HG03045 (cell line): ENCODE data around the gene ABCA13.

Source experiments
- ATAC-seq: cut with Tn5 transposase; IDR thresholded peaks from one replicate; pipeline ENCODE4 v1.9.1; 2021; ENCODE audit warnings: mild to moderate bottlenecking, moderate library complexity; ENCODE audit not compliant: unreplicated experiment

Gene ABCA13

DNA sequence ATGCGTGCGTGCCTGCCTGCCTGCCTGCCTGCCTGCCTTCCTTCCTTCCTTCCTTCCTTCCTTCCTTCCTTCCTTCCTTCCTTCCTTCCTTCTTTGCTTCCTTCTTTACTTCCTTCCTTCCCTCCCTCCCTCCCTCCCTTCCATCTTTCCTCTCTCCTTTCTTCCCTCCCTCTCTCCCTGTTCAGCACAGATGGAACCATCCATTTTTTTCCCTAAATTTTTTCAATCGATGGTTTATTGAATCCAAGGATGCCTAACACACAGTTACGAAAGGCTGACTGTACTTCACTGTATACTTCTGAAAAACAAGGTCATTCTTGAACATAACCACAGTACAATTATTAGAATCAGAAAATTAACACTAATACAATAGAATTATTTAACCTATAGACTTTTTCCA, 53.8 kb downstream of the ABCA13 start:
- no peak for ATAC-seq

DNA sequence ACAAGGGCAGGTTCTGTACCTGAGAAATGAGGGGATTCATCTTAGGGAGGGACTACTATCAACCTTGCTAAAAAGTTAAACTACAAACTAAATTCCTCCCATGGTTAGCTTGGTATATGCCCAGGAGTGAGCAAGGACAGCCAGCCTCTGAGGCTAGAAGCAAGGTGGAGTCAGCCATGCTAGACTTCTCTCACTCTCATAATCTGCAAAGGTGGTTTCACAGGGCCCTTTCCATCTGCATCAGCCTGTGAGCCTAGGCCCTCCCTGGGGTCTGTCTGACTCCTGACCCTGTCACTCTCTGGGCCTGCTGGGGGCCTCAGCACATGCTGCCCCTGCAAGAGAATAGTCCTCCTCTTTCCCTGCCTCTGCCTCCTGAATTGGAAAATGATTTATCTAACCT, 66.1 kb downstream of the ABCA13 start:
- no peak for ATAC-seq

DNA sequence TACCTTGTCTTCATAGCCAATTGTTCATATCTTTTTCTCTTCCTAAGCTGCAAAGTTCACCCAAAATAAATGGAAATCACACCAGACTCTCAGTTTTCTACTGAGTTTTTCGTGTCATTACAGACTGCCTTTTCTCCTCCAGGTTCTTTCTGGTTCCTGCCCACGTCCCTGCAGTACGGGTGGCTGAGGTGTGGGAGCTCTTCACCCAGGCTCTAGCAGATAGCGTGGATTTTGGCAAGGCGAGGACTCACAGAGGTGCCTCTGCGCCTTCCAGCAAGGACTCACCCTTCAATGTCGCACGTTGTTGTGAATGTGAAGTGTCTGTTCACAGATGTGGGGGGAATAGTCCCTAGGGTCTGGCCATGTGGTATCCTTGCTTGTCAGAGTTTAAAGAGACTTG, 71.6 kb downstream of the ABCA13 start:
- ATAC-seq, result no peak

DNA sequence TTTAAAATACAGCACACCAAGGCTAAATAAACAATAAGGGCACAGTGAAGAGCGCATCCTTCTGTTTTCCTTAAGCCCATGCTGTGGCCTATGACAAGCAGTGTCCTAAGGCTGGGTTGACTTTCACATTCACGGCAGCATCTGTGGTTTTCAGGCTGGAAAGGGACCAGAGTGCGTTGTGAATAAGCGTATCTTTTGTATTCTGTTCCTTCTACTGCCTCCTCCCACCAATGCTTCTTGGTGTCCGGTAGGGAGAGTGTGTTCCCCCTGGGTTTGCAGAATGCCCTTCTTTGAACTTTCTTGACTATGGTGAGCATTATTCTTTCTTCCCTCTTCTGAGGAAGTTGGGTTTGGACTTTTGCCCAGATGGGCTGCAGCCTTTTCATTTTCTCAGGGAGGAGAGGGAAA, 73.6 kb downstream of the ABCA13 start:
- no peak for ATAC-seq

DNA sequence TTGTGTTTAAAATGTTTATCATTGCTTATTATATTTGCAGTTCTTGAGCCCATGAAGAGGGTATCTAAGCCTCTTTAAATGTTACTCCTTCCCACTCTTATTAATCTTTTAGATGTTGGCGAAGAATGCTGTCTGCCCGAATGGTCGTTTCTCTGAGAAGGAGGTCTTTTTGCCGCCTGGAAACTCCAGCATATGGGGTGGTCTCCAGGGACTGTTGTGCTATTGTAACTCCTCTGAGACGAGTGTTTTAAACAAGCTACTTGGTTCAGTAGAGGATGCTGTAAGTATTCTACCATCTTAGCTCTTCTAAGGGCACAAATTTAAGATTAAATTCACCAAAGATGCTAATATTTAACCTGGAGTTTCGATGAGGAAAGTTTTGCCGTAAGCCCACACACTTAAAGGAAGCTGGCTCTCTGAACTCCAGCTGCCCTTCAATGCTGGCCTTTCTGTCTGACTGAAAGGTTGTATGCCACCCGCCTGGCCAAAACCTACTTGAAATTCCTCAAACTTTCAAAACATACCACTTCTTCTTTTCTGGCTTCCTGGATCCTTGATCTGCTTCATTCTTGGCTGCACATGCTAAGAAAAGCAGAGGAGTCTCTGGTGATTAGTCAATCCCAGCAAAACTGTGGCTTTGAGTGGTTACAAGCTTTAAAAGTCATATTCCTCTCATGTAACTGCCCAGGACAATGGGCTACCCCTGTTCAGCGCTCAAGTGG, 74.7 kb downstream of the ABCA13 start:
- no peak for ATAC-seq

DNA sequence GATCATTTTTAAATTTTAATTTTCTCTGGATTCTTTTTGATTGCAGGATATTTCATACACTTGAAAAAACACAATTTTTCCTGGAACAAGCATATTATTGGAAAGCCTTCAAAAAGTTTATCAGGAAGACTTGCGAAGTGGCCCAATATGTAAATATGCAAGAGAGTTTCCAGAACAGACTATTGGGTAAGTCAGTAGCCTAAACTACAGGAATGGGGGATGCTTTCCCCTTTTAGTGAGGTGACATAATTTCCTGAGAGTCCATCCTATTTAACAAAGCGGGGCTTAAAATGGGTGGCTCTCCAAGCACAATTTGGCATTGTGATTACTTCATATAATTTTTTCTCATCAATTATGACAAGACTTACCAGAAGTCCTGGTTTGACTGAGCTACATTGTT, 77.9 kb downstream of the ABCA13 start:
- ATAC-seq, result no peak

DNA sequence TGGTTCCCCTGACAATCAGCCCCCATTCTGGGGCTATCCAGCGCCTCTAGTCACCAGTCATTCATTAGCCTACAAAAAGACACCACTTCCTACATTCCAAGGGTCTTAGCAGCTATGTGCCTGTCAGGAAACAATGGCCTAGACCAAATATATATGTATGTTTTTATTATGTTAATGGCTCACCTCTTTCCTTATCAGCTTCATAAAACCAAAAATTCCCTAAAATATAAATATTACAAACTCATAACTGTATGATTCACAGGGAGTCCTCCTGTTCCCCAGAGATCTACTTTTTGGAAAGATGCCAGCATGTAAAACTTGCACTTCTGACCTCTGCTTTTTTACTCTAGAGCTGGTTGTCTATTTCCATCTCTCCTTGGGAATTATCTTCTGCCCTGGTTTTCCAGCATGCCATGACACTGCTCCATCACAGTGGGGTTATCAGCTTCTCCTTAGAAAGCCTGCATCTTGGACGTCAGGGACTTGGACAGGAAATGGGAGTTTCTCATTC, 79.2 kb downstream of the ABCA13 start:
- ATAC-seq, result no peak

DNA sequence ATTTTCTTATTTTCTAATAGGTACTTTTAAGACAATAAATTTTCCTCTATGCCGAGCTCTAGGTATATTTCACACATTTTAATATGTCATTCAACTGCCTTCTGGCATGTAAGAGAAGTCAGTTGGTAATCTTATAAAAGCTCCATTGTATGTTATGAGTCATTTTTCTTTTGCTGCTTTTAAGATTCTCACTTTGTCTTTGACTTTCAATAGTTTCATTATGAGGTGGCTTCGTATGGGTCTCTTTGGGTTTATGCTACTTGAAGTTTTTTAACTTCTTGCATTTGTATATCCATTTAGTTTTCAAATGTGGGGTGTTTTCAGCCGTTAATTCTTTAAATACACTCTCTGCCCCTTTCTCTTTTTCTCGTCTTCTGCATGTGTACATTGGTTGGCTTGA, 80.5 kb downstream of the ABCA13 start:
- peak; percentile 88 for ATAC-seq

DNA sequence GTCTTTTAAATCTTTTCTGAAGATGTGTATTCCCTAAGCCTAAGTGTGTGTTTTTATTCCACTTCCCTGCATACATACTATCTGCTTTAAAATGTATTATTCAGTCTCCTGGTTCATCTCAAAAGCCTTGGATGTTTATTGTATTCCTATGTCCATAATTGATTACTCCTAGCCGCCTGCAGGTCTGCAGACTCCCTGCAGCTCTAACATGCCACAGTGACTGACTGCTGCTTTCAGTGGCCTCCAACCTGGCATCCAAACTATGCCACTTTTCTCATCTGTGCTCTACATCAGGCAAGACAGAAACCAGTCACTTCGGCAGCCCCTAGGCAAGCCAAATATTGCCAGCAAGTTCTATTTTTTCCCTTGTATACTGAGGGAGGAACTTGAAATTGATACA, 81.7 kb downstream of the ABCA13 start:
- ATAC-seq, result no peak

DNA sequence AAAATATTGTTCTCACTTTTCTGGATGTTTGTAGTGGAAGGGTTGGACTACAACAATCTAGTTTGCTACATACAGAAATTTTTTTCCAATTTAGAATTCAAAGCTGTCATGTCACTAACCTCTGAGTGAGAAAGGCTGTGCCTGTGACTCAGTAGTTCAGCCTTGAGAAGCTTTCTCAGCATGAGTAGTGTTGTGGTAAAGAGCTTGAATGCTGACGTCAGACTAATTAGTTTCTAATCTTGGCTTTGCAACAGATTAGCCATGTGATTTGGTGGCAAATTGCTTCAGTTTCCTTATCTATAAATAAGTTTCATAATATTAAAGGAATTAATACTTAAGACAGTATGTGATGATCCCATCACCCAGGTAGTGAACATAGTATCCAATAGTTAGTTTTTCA, 83.8 kb downstream of the ABCA13 start:
- peak; percentile 41 for ATAC-seq

DNA sequence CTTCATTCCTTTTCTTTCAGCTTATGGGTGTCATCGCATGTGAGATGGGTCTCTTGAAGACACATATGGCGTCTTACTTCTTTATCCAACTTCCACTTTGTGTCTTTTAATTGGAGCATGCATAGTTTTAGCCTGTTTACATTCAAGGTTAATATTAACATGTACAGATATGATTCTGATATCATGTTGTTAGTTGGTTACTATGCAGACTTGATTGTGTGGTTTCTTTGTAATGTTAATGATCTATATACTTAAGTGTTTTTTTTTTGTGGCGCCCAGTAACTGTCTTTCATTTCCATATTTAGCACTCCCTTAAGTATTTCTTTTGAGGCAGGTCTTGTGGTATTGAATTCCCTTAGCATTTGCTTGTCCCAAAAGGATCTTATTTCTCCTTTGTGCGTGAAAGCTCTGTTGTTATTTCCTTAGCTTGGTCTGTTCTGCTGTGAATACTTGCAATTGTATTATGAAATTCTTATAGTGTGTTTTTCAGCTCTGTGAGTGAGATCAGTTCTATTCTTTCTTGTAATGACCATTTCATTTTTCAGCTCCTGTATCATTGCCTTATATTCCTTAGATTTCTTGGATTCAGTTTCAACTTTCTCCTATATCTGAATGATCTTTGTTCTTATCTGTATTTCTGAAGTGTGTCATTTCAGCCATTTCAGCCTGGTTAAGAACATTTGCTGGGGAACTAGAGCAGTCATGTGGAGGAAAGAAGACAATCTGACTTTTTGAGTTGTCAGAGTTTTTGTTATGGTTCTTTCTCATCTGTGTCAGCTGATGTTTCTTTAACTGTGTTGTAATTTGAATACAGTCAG, 88.4 kb downstream of the ABCA13 start:
- no peak for ATAC-seq

DNA sequence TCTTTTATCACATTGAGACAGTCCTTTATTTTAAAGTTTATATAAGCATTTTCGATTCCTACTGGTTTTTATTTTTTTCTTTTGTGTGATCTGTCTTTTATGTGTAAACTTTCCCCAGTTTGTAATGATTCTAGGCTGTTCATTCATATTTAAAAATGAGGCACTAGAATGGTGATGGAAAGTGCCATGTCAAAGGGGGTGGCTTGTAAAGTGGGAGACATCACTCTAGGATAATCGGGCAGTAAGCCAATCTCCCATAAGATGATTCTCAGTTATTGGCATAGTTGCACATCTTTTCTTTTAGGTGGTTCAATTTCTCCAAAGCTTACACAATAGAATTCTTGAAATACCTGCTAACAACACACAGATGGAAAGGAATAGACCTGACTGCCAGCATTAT, 90.4 kb downstream of the ABCA13 start:
- ATAC-seq, result no peak

DNA sequence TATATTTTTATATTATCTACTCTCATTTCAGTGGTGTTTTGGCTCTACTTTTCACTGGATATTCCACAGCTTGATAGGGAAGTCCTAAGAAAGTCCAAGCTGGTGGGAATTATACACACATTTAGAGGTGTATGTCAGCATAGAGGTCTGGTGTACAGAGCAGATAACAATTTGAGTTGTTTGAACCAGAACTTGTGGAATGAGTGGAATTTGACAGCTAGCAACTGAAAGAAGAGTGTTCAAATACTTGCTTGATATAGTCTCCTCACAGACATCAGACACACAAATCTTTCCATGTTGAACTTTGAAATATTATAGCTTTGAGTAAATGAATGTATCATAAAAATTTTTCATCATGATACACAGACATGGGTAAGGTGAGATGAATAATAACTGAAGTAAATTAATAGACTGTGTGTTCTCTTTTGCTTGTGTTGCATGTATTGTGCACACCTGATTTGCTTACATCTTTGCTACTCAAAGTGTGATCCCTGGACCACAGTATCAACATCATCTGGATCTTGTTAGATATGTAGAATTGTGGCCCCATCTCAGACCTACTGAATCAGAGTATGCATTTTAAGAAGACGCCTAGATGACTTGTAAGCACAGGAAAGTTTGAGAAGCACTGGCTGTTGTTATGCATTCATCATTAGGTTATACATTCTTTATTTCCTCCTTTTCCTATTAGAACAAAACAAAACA, 91.5 kb downstream of the ABCA13 start:
- no peak for ATAC-seq

DNA sequence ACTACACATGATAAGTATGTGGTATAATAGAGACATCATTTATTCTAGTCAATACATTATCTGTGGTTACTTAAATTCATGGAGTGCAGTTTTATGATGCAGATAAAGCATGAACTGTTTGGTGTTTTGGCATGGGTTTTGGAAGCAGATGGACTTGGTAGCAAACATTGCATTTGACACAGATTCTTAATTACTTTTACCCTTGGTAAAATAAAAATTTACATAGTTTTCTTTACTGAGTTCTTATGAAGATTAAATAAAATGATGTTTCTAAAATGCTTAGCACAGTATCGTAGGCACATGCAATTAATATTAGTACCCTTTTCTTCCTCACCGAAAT, 92.0 kb downstream of the ABCA13 start:
- no peak for ATAC-seq

DNA sequence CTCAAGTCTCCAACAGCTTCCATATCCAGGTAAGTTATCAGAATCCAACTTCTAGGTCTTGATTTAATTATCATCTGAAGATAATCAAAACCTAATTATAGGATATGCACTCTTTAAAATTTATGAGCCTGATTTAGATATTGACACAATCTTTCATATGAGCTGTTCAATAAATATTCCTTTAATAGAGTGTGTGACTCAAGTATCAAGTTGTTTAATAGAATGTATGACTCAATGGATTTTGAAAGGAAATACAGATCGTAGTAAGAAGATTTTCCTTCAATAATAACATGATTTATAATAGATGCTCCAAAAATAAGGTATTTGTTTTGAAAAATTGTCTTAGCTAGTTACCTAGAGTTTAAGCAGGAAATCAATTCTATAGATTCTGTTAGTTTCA, 97.8 kb downstream of the ABCA13 start:
- ATAC-seq, result no peak

DNA sequence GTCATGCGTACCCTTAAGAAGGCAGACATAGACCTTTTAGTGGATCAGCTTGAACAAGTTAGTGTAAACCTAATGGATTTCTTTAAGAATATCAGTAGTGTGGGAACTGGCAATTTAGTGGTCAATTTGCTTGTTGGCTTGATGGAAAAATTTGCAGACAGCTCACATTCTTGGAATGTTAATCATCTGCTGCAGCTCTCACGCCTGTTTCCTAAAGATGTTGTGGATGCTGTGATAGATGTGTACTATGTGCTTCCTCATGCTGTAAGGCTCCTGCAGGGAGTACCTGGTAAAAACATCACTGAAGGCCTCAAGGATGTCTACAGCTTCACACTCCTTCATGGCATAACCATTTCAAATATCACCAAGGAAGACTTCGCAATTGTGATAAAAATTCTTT, 103.4 kb downstream of the ABCA13 start:
- no peak for ATAC-seq

DNA sequence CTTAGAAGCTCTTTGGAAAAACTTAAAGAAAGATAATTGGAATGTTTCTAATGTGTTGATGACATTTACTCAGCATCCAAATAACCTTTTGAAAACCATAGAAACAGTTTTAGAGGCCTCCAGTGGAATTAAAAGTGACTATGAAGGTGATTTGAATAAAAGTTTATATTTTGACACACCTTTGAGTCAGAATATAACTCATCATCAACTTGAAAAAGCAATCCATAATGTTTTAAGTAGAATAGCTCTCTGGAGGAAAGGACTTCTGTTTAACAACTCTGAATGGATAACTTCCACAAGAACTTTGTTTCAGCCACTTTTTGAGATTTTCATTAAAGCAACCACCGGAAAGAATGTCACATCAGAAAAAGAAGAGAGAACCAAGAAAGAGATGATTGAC, 108.2 kb downstream of the ABCA13 start:
- ATAC-seq, result no peak

DNA sequence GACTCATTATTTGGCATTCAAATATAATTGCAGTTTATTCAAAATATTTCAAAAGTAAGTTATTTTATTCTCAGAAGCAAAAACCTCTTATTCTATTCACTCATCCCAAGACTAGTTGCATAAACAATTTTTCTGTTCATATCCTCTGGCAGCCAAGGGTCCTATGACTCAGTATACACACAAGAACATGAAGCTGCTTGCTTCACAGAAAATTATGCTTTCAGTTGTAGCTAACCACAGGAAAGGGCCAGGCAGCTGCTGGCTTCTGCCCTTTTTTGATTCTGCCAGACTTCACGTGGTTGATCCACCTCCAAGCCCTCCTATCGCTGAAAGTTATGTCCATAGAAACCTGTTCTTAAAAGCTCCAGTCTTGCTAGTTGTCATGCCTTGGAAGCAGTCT, 108.8 kb downstream of the ABCA13 start:
- ATAC-seq, result no peak

DNA sequence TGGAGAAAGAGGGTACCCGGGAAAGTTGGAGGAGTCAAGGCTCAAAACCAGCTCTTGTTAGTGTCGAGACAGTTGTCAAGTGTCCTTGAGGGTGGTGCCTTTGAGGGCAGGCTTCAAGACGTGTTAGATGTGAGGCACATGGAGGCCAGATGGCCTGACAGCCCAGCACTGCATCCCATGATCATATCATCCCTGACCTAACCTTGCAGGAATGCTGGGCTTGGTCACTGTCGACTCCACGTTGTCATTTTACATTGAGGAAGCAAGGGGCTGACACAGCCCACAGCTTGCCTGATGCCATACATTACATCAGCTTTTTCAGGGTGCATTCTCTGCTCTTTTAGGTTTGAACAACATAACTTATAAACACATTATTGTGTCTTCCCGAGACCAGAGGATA, 114.1 kb downstream of the ABCA13 start:
- no peak for ATAC-seq

DNA sequence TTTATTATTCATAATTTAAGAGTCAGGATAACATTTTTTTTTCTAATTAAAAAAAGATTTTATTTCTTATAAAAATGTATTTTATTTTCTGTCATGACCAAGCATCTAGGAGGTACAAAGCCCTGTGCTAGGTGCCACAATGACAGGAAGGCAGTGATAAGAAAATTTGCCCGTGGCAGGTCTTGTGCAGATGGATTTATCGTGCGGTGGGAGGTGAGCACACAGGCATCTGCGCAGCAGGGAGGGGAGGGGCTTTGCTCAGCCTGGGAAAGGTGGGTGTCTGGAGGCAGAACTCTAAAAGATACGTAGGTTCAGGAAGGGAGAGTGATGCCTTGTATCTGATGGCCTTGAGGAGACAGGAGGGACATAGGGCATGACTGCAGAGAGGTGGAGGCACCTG, 115.6 kb downstream of the ABCA13 start:
- ATAC-seq, result no peak

DNA sequence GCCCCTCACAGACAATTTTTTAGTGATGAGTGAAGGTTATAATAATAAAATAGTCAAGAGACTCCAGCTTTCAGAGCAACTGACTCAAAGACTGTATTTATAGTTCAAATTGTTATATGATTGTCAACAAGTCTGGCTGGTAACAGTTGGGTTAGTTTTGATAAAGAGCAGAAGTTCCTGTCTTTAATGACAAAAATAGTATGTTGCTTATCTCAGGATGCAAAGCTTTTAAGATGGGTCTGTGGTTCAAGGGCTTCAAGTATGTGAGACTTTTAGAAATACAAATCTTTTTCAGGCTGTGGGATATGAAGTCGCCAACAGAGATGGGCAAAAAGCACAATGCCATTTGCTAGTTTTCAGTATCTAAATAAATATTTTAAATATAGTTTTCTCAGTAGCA, 118.4 kb downstream of the ABCA13 start:
- no peak for ATAC-seq

DNA sequence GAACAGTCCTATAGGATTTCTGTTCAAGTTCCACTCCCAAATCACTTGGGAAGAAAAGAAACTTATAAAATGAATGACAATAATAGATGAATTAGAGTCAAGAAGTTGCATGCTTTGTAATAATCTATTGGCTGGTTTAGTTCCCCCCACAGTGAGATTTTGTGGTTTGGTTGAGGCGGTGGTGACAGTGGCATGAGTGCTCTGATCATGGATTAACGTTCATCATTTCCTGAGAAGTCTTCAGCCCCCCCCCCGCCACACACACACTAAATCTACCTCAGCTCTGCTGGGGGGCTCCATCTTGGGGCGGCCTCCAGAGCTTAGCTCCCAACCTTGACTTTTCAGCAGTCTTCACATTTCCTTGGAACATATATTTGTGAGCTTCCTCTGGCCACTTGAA, 121.7 kb downstream of the ABCA13 start:
- ATAC-seq, result no peak
